Mucosa of stomach (tissue), 1 donor: Measurements from ENCODE around the gene ONECUT2.

ENCODE experiments used
- H3K27me3 ChIP-seq: one replicate; pipeline ENCODE4 v1.7.0; 2013; ENCODE audit warnings: mild to moderate bottlenecking, low read length; ENCODE audit not compliant: control insufficient read depth, insufficient read depth
- H3K36me3 ChIP-seq: one replicate; pipeline ENCODE4 v1.7.0; 2013; ENCODE audit warnings: low read length; ENCODE audit not compliant: control insufficient read depth, insufficient read depth
- H3K4me1 ChIP-seq: one replicate; pipeline ENCODE4 v1.7.0; 2013; ENCODE audit warnings: mild to moderate bottlenecking, low read length; ENCODE audit not compliant: control insufficient read depth, insufficient read depth
- H3K4me3 ChIP-seq: one replicate; pipeline ENCODE4 v1.7.0; 2013; ENCODE audit warnings: low read length
- H3K9ac ChIP-seq: one replicate; pipeline ENCODE4 v1.7.0; 2013; ENCODE audit warnings: mild to moderate bottlenecking, low read length, moderate library complexity
- H3K9me3 ChIP-seq: one replicate; pipeline ENCODE4 v1.7.0; 2013; ENCODE audit warnings: mild to moderate bottlenecking, low read length, moderate library complexity; ENCODE audit not compliant: control insufficient read depth
- donor health status: Pancreatic carcinoma.

The ONECUT2 gene

DNA sequence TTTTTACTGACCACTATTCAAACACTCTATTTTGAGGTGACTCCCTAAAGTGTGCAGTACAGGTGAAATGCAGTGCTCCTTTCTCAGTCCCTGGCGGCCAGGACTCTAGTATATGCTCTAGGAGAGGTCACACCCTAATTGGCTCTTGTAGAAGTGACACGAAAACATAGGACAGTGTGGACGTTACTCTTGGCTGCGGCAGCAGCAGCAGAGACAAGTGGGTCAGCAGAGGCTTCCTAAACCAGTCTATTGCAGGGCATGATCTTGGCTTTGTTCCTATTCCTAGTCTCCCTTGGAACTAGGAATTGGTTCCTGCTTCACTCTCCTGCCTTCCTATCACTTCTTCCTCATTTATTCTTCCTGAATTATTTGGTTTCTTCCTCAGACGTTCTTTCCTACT, 10.1 kb upstream of the ONECUT2 start:
- peaks cover 30% of the 10 kb centered on the region for H3K27me3 ChIP-seq
- peaks cover 10% of the 10 kb centered on the region for H3K4me1 ChIP-seq
- H3K9me3 ChIP-seq: no peaks in the 10 kb centered on the region
- H3K36me3 ChIP-seq: no peaks in the 10 kb centered on the region
- no peak overlapping the region for H3K9ac ChIP-seq
- H3K4me3 ChIP-seq: no peak overlapping the region

- Histone ChIP-seq H3K36me3 (no peaks in the 10 kb centered on the region), H3K9me3 (no peaks in the 10 kb centered on the region), H3K27me3 (peaks cover 41% of the 10 kb centered on the region), H3K4me3 (no peak overlapping the region), H3K9ac (no peak overlapping the region), H3K4me1 (peaks cover 12% of the 10 kb centered on the region)
Measured at GRCh38 chr18:57426187-57426586, 9.0 kb upstream of the ONECUT2 start.

GRCh38 chr18:57427429-57428201, 7.6 kb upstream of the ONECUT2 start:
- peaks cover 12% of the 10 kb centered on the region for H3K4me1 ChIP-seq
- no peak overlapping the region for H3K4me3 ChIP-seq
- no peaks in the 10 kb centered on the region for H3K9me3 ChIP-seq
- no peaks in the 10 kb centered on the region for H3K36me3 ChIP-seq
- no peak overlapping the region for H3K9ac ChIP-seq
- peaks cover 54% of the 10 kb centered on the region for H3K27me3 ChIP-seq

DNA sequence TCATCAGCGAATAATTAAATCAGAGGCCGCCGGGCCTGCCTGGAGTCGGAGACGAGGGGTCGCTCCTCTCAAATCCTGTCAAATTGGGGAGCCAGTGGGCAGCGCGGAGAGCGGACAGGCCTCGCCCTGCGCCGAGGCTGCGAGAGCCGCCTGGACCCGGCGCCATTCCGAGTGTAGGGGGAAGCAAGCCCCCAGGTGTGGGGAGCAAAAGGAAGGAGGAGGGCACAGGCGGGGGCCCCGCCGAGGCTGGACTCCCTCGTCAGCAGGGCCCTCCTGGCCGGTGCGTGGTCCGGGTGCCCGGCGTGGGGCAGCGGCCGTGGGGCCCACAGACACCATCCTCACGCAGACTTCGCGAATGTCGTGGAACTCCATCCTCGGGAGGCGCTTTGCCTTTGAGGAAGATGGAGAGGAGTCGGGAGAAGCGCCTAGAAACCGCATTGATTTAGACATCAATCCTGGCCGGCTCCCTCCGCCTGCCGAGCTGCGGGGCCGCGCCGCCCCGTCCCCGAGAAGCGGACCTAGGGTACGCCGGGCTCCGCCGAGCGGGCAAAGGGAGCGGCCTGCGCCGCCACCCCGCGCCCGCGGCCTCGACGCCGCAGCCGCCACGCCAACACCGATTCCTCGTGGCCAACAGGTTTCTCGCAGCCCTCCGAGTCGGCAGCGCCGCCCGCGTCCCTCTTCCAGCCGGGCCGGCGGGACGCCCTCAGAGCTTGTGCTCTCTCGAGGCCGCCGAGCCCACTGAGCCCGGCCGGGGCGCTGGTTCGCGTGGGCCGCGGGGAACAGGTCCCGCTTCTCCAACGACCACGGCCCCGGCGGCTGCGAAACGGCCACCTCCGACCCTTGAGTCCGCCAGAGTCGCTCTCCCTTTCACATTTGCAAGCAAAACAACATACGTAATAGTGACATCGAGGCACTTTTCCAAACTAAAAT, 6.7 kb upstream of the ONECUT2 start:
- Histone ChIP-seq H3K36me3 (no peaks in the 10 kb centered on the region), H3K9ac (no peak overlapping the region), H3K9me3 (no peaks in the 10 kb centered on the region), H3K4me3 (no peak overlapping the region), H3K4me1 (peaks cover 12% of the 10 kb centered on the region), H3K27me3 (peaks cover 63% of the 10 kb centered on the region)

DNA sequence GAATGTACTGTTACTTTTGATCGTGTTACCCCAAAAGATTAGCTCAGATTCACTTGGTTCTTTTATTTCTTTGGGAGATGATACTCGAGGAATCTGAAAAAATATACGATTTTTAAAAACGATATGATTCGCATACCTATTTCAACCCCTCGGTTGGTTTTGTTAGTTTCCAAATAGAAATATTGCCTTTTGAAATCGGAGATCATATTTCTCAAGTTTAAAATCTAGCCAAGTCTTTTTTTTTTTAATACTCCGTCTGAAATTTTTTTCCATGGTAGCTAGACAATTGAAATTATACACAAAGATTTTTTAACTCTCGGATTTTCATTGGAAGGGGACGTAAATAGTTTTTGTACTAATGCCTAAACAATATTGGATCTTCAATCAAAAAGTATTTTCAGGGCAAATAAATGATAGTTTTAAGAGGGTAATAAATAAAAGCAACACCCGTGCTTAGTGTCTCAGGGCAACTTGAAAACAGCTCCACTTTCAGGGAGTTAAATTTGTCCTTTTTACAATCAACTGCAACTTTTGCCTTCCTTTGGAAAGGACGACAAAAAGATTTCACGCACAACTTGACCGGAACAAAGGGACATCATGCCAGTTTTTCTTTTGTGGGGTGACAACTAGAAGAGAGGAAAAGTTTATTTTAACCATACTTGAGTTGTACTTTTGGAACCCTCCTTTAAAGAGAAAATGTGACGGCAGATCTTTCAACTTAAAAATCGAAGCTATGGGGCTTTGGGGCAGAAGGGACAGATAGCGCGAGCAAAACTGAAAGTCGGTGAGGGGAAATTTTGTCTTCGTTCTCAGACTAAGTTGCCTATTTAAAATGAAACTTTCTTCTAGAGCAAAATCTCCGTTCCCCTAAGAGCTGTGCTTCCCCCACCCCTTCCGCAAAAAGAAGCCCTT, 5.8 kb upstream of the ONECUT2 start:
- H3K36me3 ChIP-seq: no peaks in the 10 kb centered on the region
- no peak overlapping the region for H3K4me3 ChIP-seq
- no peak overlapping the region for H3K9ac ChIP-seq
- no peaks in the 10 kb centered on the region for H3K9me3 ChIP-seq
- peaks cover 72% of the 10 kb centered on the region for H3K27me3 ChIP-seq
- peaks cover 19% of the 10 kb centered on the region for H3K4me1 ChIP-seq

DNA sequence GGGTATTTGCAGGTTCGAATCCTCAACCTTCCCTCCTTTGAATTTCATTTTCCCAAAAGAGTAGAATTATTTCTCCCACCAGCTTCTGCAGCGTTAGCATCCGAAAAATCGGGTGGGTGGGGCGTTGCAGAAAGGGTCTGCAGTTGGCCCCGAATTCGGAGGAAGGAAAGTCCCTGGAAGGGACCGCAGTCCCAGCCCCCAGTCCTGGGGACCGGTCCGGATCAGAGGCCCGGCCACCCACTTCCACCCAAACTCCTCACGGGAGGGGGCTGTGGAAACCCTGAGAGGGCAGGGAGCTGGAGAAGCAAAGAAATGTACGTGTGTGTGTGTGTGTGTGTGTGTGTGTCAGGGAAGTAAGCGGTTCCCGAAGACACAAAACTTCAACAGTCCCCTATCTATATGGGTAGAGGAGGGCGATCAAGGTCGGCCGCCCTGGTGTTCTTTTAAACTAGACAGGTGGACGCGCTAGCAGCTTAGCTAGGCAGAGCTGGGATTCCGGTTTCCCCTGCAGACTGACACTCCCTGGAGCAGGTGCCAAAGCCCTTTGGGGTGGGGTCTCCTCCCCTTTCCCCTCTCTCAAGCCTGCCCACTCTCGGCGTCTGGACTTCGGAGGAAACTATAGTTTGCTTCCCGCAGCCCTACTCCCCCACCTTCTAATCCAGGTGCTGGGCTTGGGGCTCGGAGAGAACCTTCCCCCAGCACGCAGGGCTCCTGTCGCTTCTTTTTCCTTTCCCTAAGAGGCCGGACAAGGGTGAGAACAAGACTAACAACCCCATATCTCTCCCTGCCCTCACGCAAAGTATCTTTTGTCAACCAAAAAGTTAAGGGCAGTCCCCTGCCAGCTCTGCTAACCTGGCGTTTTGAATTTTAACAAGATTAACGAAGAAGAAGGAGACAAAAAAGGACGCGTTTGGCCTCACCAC, 4.8 kb upstream of the ONECUT2 start:
- Histone ChIP-seq H3K9ac (no peak overlapping the region), H3K36me3 (no peaks in the 10 kb centered on the region), H3K4me3 (no peak overlapping the region), H3K4me1 (peaks cover 25% of the 10 kb centered on the region), H3K9me3 (no peaks in the 10 kb centered on the region), H3K27me3 (peaks cover 79% of the 10 kb centered on the region)

GRCh38 chr18:57431002-57431382, 4.2 kb upstream of the ONECUT2 start:
- Histone ChIP-seq H3K4me1 (peaks cover 25% of the 10 kb centered on the region), H3K4me3 (no peak overlapping the region), H3K9ac (no peak overlapping the region), H3K27me3 (peaks cover 80% of the 10 kb centered on the region), H3K36me3 (no peaks in the 10 kb centered on the region), H3K9me3 (no peaks in the 10 kb centered on the region)

- peaks cover 86% of the 10 kb centered on the region for H3K27me3 ChIP-seq
- no peaks in the 10 kb centered on the region for H3K36me3 ChIP-seq
- no peak overlapping the region for H3K9ac ChIP-seq
- H3K4me3 ChIP-seq: no peak overlapping the region
- H3K9me3 ChIP-seq: no peaks in the 10 kb centered on the region
- H3K4me1 ChIP-seq: peaks cover 27% of the 10 kb centered on the region
Measured at GRCh38 chr18:57431467-57432080, 3.6 kb upstream of the ONECUT2 start.

DNA sequence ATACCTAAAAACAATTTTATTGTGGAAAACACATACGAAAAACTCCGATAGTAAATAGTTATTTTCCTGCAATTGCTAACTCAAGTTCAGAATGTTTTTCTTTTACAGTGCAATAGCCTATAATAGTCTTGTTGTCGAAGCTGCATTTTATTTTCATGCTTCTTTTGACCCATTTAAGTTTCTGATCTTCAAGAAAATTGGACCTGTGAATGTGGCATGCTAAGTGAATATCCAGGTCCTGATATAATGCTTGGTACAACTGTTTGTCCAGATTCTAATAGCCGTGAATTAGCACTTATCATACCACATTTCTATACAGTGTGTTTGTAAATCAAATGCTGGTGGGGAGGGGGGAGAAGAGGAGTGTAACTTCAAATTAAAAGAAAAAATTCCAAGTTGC, 3.0 kb upstream of the ONECUT2 start:
- Histone ChIP-seq H3K36me3 (no peaks in the 10 kb centered on the region), H3K9ac (no peak overlapping the region), H3K9me3 (no peaks in the 10 kb centered on the region), H3K4me1 (peaks cover 32% of the 10 kb centered on the region), H3K27me3 (peaks cover 91% of the 10 kb centered on the region), H3K4me3 (no peak overlapping the region)

DNA sequence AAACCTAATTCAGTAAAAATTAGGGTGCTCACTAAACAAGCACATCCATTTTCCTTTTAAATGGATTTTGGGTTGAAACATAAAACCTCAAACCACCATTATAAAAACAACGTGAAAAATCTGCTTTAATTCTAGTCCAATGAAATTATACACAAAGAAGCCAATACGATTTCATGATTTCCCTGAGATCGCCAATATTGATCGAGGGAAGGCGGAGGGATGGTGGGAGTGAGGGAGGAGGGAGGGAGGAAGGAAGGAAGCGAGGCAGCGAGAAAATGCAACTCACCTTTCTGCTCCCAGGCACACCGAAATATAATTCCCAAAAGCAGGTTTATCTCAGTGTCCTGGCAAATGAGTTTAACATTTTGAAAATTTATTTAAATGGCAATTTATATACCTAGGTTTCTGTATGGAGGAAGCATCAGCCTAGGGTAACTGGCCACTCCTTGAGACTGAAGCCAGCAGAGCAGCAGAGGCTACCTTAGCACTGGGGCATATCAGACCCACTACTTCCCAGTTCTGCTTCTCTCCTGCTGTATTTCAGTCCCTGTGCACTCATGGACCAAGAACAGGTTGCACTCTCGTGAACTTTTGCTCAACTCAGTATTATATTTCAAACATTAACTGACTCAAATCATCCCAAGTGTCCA, 2.3 kb upstream of the ONECUT2 start:
- Histone ChIP-seq H3K9ac (no peak overlapping the region), H3K27me3 (peaks cover 91% of the 10 kb centered on the region), H3K9me3 (no peaks in the 10 kb centered on the region), H3K36me3 (no peaks in the 10 kb centered on the region), H3K4me1 (peaks cover 40% of the 10 kb centered on the region), H3K4me3 (no peak overlapping the region)
